Measurements from ENCODE around the gene HYKK. TPM values are rescaled to one million over a fixed set of nuclear protein-coding genes. Genes with fewer than 3 reads are reported as not detected.

The HYKK gene
- total and polyA plus RNA-seq, 11 donors = 2.6 to 8.7 (median 6.6) TPM

- H3K27me3 ChIP-seq = no peaks in the 10 kb centered on the region
- no peaks in the 10 kb centered on the region for H3K9me3 ChIP-seq
- intact Hi-C loops (cut with DNase I) = no loop called here
- peaks cover 0 to 100% (median 100%) of the 10 kb centered on the region in 9 donors for H3K36me3 ChIP-seq
- TF ChIP-seq POLR2A (IDR thresholded peaks at IDR 0.05) (no peak), CTCF (IDR thresholded peaks at IDR 0.05) (no peak)
- no peak for DNase-seq
- no peak overlapping the region for H3K27ac ChIP-seq
- no peak overlapping the region for H3K4me3 ChIP-seq
- WGBS, 4 donors = 88 to 95% (median 90%) methylated on average over 1 of the region's 1 CpG
- peaks cover 0 to 9% (median 0%) of the 10 kb centered on the region in 12 donors for H3K4me1 ChIP-seq
- ATAC-seq = no peak
Observed at GRCh38 chr15:78492872-78493271, 14.5 kb upstream of the HYKK start.

- Histone ChIP-seq H3K27me3 (no peaks in the 10 kb centered on the region), H3K36me3 (peaks cover 0 to 53% (median 45%) of the 10 kb centered on the region in 9 donors), H3K4me3 (no peak overlapping the region), H3K9me3 (peaks cover 0 to 4% (median 0%) of the 10 kb centered on the region in 12 donors), H3K4me1 (peaks cover 0 to 2% (median 0%) of the 10 kb centered on the region in 12 donors), H3K27ac (no peak overlapping the region)
- WGBS, 4 donors = 74 to 99% (median 97%) methylated on average over 4 of the region's 4 CpGs
- intact Hi-C loops (cut with DNase I) = no loop called here
- DNase-seq = no peak
- no peak for ATAC-seq
- TF ChIP-seq POLR2A (IDR thresholded peaks at IDR 0.05) (no peak), CTCF (IDR thresholded peaks at IDR 0.05) (no peak)
Observed at GRCh38 chr15:78501857-78502256, 5.5 kb upstream of the HYKK start.

GRCh38 chr15:78502641-78503040 is 4.7 kb upstream of the HYKK start:
- Histone ChIP-seq H3K9me3 (peaks cover 0 to 4% (median 0%) of the 10 kb centered on the region in 12 donors), H3K4me1 (peaks cover 0 to 6% (median under 1%) of the 10 kb centered on the region in 12 donors), H3K4me3 (no peak overlapping the region), H3K36me3 (peaks cover 0 to 45% (median 37%) of the 10 kb centered on the region in 9 donors), H3K27me3 (peaks cover 0 to 4% (median 0%) of the 10 kb centered on the region in 9 donors), H3K27ac (no peak overlapping the region)
- ATAC-seq (no peak), DNase-seq (no peak)
- WGBS, 4 donors = 93 to 99% (median 97%) methylated on average over 2 of the region's 2 CpGs
- TF ChIP-seq CTCF (IDR thresholded peaks at IDR 0.05) = no peak
- no peak for TF ChIP-seq POLR2A (IDR thresholded peaks at IDR 0.05)
- intact Hi-C loops (cut with DNase I) = no loop called here

GRCh38 chr15:78507831-78508160 is 419 bp downstream of the HYKK start:
- Histone ChIP-seq H3K9me3 (no peaks in the 10 kb centered on the region), H3K4me3 (peak overlapping the region; percentile 64 to 95 (median 84)), H3K27ac (peak overlapping the region in 9 of 12 donors; percentile 7 to 76 (median 67)), H3K36me3 (no peaks in the 10 kb centered on the region), H3K27me3 (peaks cover 0 to 9% (median 0%) of the 10 kb centered on the region in 9 donors), H3K4me1 (peaks cover 0 to 16% (median 7%) of the 10 kb centered on the region in 12 donors)
- DNase-seq (peak in 1 of 5 donors; percentile 12), ATAC-seq (peak in 3 of 4 donors; percentile 1 to 34 (median 22))
- 0 to 2% (median 2%) methylated on average over 12 to 13 of the region's 13 CpGs for WGBS, 4 donors
- no peak for TF ChIP-seq POLR2A (IDR thresholded peaks at IDR 0.05)
- TF ChIP-seq CTCF (IDR thresholded peaks at IDR 0.05) = peak in 1 of 12 donors; percentile 1
- intact Hi-C loops (cut with DNase I) = loop anchor here in 1 of 10 donors (1.0 kb wide), 1 partner anchor 33 kb away; the partner anchor contains the start of gene PSMA4

Measured in heart left ventricle (tissue), 16 donors.